Activated CD4-positive, alpha-beta T cell treated with anti-CD3 and anti-CD28 coated beads, Interleukin-10, Interleukin-2, amounts not matched to agents 100 ng/mL and 50 ng/mL, durations not matched to agents 16 hours and 8 hours (primary cell): ENCODE results near the gene CLEC12A.
"Not testable (repeated sequence)": the region's sequence is repeated elsewhere in the genome, so short reads cannot be mapped to it uniquely, and the experiment has no call there.

ENCODE experiments used
- DNase-seq: peaks from one replicate; pipeline ENCODE4 v3.0.0-alpha.2; 2020

The CLEC12A gene

GRCh38 chr12:9971181-9971580 is at the start of gene CLEC12A:
CLEC12A (plus strand) TSS chr12:9971409; CDS start chr12:9971597, 188 bp downstream.
- DNase-seq = no peak

DNA sequence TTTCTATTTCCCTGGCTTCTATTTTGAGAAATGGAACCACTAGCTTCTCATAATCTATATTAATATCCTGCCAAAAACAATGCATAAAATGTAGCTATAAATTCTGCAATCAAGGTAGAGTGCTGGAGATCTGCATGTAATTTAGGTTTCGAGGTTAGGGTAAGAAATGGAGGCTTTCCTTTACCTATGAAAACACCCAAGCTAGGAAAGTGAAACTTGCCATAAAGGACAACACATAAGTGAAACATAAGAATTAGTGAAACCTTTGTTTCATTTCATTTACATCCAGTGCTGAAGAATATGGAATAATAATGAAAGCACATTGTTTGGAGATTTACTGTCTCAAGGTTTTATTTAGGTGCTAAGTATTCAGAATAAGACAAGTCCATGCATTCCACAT is 48.8 kb upstream of the CLEC12A start:
- DNase-seq = no peak

DNA sequence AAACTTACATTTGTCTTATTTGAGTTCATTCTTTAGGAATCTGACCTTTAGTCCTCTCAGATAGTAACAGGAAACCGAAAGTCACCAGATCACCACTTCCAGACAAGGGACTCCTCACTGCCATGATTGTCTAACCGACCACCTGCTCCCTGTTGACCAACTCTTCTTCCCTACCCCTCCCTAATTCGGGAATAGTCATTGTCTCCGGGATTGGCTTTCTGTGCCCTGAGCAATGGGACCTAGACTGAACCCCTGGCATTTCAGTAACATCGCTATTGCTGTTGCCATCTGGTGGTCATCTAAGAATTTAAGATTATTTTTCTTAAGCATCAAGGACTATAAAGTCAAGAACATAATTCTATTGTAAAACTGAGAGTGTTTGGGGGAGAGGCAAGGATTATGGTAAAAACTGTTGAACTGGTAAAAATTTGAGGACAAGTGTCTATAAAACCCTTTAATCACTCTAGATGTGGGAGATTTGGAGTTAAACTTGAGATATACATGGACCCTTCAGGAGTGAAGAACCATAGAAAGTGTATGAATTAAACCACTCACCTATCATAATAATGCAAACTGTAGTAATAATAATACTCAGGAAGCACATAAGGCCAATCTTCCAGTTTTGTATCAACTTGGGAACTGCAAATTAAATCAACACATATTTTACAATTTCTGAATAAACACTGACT is 45.4 kb upstream of the CLEC12A start:
- peak; percentile 26 for DNase-seq

DNA sequence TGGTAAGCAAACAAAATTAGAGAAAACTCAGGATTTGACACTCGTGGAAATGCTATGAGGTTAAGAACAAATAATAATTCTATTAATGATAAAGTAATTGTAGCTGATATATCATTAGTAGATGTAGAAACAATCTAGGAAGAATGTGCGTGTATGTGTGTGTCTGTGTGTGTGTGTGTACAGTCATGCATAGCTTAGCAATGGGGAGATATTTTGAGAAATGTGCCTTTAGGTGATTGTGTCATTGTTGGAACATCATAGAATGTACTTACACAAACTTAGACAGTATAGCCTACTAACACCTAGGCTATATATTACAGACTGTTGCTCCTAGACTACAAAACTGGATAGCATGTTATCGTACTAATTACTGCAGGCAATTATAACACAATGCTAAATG is 44.3 kb upstream of the CLEC12A start:
- DNase-seq = no peak

GRCh38 chr12:9928607-9929006 is 42.6 kb upstream of the CLEC12A start:
- DNase-seq = peak; percentile 7

DNA sequence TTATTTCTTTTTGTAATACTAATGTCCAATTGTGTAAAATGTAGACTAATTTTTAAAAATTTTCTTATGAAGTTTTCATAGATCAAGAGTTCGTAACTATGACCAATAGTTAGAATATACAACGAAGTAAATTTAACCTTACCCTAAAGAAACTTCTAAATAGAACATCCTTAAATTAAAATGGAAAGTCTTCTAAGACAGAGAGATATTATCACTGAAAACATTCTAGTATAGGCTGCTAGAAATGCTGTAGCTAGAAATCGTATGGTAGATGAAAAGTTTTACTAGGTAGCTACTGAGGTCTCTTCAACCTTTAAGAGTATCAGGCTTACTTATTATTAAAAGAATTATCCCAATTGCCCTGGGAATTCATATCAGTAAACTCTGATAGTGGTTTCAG is 40.0 kb upstream of the CLEC12A start:
- no peak for DNase-seq

GRCh38 chr12:9932270-9932669 is 38.9 kb upstream of the CLEC12A start, which contains the start of gene CLEC2A:
CLEC2A (minus strand) TSS chr12:9932370; CDS start chr12:9932329, 41 bp downstream.
- no peak for DNase-seq

DNA sequence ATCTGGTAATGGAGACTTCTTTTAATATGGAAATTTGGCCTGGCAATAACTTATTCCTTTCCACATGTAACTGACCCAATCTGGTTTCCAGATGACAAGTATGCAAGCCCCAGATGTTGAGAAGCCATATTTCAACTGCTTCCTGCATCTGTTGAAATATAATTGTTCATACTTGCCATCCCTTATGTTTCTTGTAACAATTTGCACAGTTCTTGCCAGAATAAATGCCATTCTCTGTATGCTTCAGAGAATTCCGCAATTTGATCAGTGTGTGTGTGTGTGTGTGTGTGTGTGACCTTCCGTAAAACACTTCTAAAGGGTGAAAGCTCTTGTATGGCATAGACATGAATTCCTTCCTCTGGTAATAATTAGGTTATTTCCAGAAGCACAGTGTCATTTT is 37.3 kb upstream of the CLEC12A start:
- DNase-seq = no peak

GRCh38 chr12:9935026-9935425 is 36.2 kb upstream of the CLEC12A start:
- no peak for DNase-seq

DNA sequence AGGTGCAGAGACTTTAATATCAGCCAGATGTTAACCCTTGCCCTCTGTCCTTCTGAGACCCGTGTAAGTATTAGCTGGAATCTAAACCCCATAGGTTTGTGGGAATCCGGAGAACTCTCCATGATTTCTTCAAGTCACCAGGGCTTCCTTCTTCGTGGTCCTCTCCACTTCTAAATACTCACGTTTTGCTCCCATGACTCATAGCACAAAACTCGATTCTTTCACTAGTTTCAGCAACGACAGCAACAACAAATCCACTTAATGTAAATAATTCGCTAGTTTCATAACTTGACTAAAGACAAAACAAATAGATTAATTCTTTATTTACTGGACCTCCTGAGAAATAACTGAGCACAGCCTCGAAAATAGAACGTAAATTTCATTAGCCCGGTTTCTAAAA is 34.6 kb upstream of the CLEC12A start:
- no peak for DNase-seq

GRCh38 chr12:9940375-9940774 is 30.8 kb upstream of the CLEC12A start:
- peak; percentile 21 for DNase-seq

DNA sequence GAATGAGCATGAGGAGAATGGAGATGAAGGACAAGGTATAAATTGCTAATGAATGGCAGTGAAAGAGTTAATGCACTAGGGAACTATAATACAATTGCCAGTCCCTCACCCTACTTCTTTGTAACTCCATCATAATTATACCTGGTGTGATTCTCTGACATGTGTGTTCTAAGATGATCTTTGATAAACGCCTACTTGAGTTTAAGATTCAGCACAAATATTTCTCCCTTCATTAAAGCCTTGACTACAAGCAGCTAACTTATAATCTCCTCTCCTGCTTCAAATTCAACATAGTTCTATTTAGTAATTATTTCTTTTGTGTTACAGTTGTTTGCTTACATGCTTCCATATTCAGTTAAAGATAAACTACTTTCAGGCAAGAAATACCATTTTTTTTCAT is 29.4 kb upstream of the CLEC12A start:
- no peak for DNase-seq

GRCh38 chr12:9943240-9943639 is 28.0 kb upstream of the CLEC12A start:
- no peak for DNase-seq

GRCh38 chr12:9944391-9944790 is 26.8 kb upstream of the CLEC12A start:
- DNase-seq = no peak

- DNase-seq = no peak
Measured at GRCh38 chr12:9947674-9948073, 23.5 kb upstream of the CLEC12A start.

DNA sequence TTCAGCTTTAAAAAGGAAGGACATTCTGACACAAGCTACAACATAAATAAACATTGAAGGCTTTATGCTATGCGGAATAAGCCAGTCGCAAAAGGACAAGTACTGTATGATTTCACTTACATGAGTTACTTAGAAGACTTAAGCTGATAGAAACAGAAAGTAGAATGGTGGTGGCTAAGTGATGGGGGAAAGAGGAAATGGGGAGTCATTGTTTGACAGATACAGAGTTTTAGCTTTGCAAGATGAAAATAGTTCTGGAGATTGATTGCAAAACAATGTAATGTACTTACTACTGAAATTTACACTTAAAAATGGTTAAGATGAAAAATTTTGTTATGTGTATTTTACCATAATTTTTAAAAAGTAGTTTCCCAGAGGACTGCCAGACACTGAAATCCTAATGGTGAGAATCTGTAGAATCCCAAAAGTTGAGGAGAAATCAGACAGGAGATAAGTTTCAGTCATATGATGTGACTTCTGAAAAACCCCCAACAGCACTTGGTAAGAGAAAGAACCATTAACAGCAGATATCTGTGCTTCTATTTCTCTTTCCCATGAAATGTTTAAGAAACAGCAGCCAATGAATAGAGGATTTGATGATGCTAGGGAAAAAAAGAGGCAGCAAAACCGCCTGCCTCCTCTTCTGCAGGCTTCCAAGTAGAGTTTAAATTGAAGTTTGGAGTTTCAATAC is 22.5 kb upstream of the CLEC12A start:
- peak; percentile 77 for DNase-seq

DNA sequence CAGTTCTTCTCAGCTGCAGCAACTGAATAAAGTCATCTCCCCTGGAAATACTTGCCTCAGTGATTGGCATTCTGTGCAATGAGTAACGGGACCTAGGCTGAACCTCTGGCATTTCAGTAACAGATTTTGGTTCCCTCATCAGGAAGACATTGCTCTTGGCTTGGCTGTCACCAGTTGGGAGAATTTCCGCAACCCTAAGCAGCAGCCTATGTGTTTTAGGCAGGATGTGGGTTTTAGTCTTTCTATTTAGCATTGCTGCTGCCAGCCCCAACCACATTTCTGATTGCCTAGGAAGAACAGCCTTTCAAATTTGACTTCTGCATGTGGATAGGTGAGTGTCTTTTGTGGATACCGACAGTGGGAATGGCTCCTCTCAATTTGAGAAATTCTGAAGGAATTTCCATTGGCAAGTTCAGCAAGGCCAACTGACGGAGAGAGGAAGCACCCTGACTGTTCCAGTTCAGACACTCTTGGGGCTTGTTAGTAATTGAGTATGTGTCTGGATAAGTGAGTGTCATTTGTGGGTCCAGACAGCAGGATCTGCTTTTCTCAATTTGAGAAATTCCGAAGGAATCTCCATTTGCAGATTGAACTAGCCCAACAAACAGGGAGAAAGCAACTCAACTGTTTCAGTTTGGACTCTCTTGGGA is 20.1 kb upstream of the CLEC12A start:
- DNase-seq = peak; percentile 62

- DNase-seq = not testable (repeated sequence)
Measured at GRCh38 chr12:9952954-9953729, 18.1 kb upstream of the CLEC12A start.

DNA sequence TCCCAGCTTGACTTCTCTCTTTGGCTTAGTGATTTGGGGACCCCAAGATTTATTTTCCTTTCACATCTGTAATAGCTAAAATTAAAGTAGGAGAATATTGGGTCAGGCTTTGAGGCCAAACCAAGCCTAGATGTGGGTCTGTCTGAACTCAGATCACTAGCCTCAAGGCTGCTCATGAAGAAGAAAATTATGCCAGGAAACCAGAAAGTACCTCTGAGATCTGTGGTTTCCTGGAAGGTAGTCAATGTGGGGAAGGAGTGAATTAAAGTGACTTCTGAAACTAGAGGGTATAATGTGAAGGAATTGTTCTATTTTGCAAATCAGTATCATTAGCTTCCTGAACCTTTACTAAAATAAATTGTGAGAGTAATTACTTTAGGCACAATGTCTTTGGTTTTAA is 13.4 kb upstream of the CLEC12A start:
- peak; percentile 34 for DNase-seq

- no peak for DNase-seq
Measured at GRCh38 chr12:9960590-9960989, 10.6 kb upstream of the CLEC12A start.

- no peak for DNase-seq
Measured at GRCh38 chr12:9961106-9961505, 10.1 kb upstream of the CLEC12A start.

- no peak for DNase-seq
Measured at GRCh38 chr12:9961901-9962300, 9.3 kb upstream of the CLEC12A start.

DNA sequence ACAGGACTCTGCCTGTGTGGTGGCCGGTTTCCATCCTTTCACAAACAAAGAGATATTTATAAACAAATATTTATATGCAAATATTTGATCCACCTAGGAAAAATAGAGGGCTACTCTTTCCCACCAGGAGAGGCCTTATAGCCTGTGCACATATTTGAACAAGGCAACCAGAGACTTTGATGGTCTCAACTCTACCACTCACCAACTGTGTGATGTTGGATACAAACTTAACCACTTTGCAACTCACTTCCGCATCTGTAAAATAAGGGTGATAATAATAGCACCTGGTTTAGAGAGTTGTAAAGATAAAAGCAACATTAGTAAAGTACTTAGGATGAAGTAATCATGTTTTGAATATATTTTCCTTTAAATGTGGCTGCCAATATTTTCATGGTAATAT is 1.5 kb upstream of the CLEC12A start:
- DNase-seq = no peak
